ENCODE data around the gene STX7.

GRCh38 chr6:132446855-132447241, 66.1 kb downstream of the STX7 start:
- no peak for TF ChIP-seq CTCF (IDR thresholded peaks at IDR 0.05)
- TF ChIP-seq POLR2A (IDR thresholded peaks at IDR 0.05): no peak

Measured in testis (tissue), 2 donors.